Spleen (tissue), 7 donors: ENCODE measurements around the gene CADM2.

ENCODE experiments used
- CTCF ChIP-seq, 11 experiments: fragments of 200-600 bp in 7 of 11; fragments of 450-650 bp in 4 of 11; sonication (generic) in 4 of 11; IDR thresholded peaks in 8 of 11; conservative IDR thresholded peaks in 3 of 11; 1 replicate in 7 of 11; 2 replicates in 4 of 11; pipeline versions ENCODE4 v1.4.0 to v1.8.0; 2016 to 2021; ENCODE audit warnings: antibody characterized with exemption in 11 of 11, inconsistent platforms in 4 of 11, mild to moderate bottlenecking in 1 of 11
- POLR2AphosphoS5 ChIP-seq, 3 donors: sonication (generic); formaldehyde crosslinking; IDR thresholded peaks; one replicate each; pipeline ENCODE4 v1.5.1; 2017; ENCODE audit warnings: antibody characterized with exemption in 3 of 3
- donor health status: DM: no; HTN: no; CAD: no; lungs with moderate emphysema.
- donor health status: DM: no; HTN: no; CAD: no.
- donor health status: DM: no; HTN: no; CAD: no.

DNA sequence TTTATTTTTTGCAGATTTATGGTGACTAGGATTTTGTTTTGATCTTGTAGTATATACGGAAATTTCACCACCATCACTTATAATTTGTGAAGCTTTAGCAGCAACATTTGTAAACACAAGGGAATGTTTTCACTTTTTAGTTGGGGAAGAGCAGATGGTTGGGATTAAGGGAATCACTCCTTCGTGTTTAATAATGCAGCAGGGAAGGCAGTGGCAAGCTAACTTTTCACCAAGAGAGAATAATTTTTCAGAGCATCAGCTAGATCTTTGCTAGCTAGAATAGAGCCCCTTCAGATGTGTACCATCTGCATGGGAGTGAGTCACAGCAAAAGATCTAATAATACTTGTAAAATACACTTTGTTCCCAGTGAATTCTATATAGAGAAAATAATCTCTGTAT lies 632.7 kb downstream of the CADM2 start:
- no peak for TF ChIP-seq CTCF (IDR thresholded peaks at IDR 0.05 in 8 of 11, conservative IDR thresholded peaks at IDR 0.05 in 3 of 11)
- no peak for TF ChIP-seq POLR2AphosphoS5 (IDR thresholded peaks at IDR 0.05)
